HG03280 (cell line): ENCODE measurements around the gene FANCC.

Experiments
- ATAC-seq: cut with Tn5 transposase; IDR thresholded peaks from one replicate; pipeline ENCODE4 v1.9.1; 2021; ENCODE audit warnings: mild to moderate bottlenecking, moderate library complexity; ENCODE audit not compliant: unreplicated experiment

Gene FANCC

GRCh38 chr9:95127249-95128176, 190.0 kb downstream of the FANCC start:
- ATAC-seq = peak; percentile 51

GRCh38 chr9:95126739-95127138, 190.8 kb downstream of the FANCC start:
- ATAC-seq = no peak

DNA sequence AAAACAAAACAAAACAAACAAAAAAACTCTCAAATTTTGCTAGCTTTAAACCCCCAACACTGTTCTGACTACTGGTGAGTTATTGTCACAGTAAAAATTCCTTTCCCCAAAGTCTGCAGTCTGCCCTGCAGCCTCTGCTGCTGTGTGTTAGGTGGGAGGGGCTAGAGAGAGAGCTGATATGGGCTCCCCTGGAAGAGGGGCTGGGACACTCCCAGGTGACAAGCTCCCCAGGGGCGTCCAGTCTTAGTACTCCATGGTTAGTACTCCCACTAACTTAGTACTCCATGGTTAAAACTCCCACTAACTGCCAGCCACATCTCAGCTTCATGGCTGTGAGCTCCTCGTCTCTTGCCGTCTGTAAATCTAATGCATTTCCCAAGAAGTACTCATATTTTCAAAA, 191.9 kb downstream of the FANCC start:
- ATAC-seq = no peak

DNA sequence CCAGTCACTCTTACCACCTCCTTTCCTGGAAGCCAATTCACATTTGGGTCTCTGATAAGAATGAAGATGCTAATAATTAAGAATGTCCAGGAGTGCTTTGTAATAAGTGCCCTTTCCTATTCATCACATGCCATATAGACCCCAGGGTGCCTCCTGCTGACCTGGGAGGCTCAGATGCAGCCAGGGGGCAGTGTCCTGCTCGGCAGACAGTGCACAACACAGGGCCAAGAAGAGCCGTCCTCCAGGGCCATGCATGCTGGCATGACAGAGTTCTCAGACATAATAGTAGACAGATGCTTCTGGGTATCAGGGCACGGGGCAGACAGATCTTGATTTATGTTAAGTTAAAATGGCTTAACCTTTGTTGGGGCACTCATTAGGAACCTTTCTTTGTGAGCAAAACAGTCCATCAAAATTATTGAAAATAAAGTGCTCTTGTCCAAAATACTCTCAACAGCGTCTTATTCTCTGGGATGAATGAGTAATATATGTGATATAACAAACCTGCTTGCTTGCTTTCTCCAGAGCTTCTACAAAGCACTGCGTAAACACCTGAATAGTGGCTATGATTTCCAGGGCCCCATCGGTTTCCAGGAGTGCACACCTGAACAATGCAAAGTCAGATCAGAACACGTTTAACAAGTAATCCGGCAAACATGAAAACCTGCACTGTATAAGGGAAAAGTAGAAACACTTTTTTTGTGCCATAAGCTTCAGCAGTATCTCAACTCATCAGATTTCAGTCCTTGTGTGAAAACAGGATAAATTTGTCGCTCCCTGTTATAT, 192.7 kb downstream of the FANCC start:
- ATAC-seq = no peak

- no peak for ATAC-seq
These were observed 196.6 kb downstream of the FANCC start for GRCh38 chr9:95120781-95121370.

GRCh38 chr9:95118596-95118995, 198.9 kb downstream of the FANCC start:
- ATAC-seq = no peak

- ATAC-seq = no peak
These were observed 200.7 kb downstream of the FANCC start for GRCh38 chr9:95116808-95117204.

DNA sequence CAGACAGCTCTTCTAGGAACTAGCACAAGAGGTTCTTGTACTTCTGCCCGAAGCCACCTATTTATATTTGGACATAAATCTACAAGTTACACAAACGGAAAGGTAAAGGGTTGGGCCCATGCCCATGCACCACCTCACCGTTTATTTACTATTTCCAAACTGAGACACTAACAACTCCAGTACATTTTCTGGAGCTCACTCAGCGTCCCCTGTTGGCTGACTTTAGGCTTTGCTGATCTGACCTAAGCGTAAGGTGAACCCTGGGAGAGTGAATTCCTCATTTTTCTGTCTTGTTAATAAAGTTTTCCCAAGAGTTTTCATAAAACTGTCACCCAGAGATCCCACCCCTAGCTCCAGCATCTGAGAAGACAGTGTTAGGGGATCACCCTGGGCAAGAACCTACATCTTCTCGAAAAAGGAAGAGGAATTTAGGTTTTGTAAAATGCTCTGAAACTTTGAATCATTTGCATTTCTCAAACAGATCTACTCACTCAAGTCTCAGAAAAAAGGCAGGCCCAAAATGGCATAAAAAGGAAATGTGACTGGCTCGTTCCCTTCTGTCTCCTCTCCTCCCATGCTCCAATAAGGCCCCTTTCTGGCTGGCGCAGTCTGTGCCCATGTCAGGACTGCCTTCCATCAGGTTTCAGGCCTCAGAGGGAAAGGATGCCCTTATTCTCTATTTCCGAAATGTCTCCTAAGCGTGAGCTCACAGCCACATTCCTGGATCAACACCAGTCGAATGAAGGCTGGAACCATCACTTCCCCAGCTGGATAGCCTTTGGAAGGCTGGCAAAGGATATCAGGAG, 201.3 kb downstream of the FANCC start:
- ATAC-seq = no peak

DNA sequence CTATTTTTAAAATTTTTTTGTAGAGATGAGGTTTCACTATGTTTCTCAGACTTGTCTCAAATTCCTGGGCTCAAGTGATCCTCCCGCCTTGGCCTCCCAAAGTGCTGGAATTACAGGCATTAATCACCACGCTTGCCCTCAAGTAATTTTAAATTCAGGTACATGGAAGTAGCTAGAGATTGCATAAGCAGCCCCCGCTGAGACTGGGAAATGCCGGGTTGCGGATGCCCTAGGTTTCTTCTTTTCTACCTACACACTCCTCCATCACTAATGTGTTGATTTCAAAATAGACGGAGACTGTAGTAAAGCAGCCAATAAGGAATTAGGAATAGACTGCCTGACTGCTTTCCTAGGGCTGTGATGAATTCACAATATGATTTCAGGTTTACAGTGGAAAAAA, 202.4 kb downstream of the FANCC start:
- no peak for ATAC-seq

DNA sequence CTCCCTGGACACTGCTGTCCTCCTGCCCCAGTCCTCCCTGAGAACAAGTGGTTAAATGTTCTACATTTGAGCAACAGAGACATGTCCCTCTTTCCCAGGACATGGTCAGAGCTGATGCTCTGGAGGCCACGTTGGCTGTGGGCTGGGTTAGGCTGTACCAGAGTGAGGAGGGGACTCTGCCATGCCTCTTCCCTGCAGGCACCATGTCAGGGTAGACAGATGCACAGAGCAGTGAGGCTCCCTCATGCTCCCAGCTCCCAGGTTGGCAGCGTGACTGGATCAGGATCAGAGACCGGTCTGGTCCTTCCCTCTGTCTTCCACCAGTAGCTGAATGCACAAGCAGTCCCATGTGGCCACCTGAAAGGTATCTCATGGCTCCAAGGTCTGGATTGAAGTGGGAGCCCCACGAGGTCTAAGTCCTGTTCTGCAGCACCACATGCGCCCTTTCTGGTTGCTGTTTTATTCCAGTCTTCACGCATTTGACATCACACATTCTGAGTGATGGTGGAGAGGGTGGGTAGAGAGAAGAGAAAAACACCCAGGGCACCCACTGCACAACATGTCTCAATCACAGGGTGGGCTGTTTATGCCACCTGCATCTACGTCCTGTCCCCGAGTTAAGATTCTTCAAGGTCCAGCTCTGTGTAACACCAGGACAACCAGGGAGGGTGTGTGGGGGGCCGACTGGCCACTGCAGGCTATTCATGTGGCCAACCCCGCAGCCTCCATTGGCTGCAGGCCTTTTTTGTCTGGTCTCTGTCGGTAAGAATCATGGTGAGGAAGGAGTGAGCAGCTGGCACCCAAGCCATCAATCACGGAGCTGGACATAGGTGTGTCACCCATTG, 204.9 kb downstream of the FANCC start:
- ATAC-seq = no peak

- ATAC-seq = no peak
These were observed 205.8 kb downstream of the FANCC start for GRCh38 chr9:95111716-95112115.

- no peak for ATAC-seq
These were observed 206.5 kb downstream of the FANCC start for GRCh38 chr9:95110921-95111525.

DNA sequence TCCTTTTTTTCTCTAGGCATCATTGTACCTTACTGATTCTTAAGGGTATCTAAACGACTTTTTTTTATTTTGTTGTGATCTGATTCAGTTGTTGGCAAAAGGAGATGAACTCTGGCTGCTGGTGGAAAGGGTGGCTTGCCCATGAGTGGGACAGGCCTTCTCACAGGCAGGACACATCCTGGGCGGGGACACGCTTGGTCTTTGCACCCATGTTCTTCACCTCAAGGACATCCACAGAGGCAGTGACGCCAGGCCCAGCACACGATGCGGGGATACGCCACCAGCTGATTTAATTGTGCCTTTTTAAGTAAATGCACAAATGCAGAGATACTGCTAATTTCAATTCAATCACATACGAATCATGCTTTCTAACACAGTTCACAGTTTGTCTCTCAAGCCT, 208.1 kb downstream of the FANCC start:
- ATAC-seq = no peak

GRCh38 chr9:95108777-95109176, 208.7 kb downstream of the FANCC start:
- no peak for ATAC-seq

DNA sequence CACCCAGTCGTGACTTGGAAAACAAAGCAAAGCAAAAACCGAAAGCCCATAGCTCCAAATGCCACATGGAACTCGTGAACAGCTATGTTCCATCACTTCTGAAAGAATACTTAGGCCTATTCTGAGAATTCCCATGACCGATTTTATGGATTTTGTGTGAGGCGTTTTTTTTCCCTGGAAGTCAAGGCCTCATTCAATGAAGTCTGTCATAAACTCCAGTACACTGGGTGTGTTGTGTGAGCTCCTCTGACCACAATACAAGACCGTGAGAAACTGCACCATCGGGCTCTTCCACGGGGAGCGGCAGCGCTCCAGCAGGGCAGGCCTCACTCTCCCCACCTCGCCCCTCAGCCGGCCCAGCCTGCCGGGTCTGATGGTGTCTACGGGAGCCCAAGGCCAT, 209.5 kb downstream of the FANCC start:
- no peak for ATAC-seq

- ATAC-seq = no peak
These were observed 210.3 kb downstream of the FANCC start for GRCh38 chr9:95107001-95107749.

GRCh38 chr9:95105519-95106287, 211.8 kb downstream of the FANCC start:
- ATAC-seq = no peak

- no peak for ATAC-seq
These were observed 212.5 kb downstream of the FANCC start for GRCh38 chr9:95104980-95105379.
